ENCODE data around the gene DOCK7.
"Not testable (repeated sequence)": the region's sequence is repeated elsewhere in the genome, so short reads cannot be mapped to it uniquely, and the experiment has no call there.

Gene DOCK7

GRCh38 chr1:62541048-62541447, 147.1 kb downstream of the DOCK7 start:
- Histone ChIP-seq H3K27ac (no peak overlapping the region), H3K4me3 (ENCODE audit: low read depth, low read length) (no peak overlapping the region), H3K27me3 (replicated peaks) (no peaks in the 10 kb centered on the region), H3K36me3 (replicated peaks) (peaks cover 10% of the 10 kb centered on the region)
- DNase-seq: no peak
- TF ChIP-seq CTCF (IDR thresholded peaks at IDR 0.05; ENCODE audit: low read depth, low read length, missing control alignments): no peak
- in situ Hi-C loops (cut with HindIII; ENCODE audit: low pct_ligation_motif_present, low sequenced_read_pairs): no loop called here

GRCh38 chr1:62539028-62539447, 149.1 kb downstream of the DOCK7 start:
- peak; percentile 24 for DNase-seq
- H3K27ac ChIP-seq: no peak overlapping the region
- in situ Hi-C loops (cut with HindIII; ENCODE audit: low pct_ligation_motif_present, low sequenced_read_pairs): no loop called here
- H3K36me3 ChIP-seq (replicated peaks): peaks cover 12% of the 10 kb centered on the region
- H3K4me3 ChIP-seq (ENCODE audit: low read depth, low read length): no peak overlapping the region
- TF ChIP-seq CTCF (IDR thresholded peaks at IDR 0.05; ENCODE audit: low read depth, low read length, missing control alignments): no peak
- no peaks in the 10 kb centered on the region for H3K27me3 ChIP-seq (replicated peaks)

- DNase-seq: no peak
- H3K36me3 ChIP-seq (replicated peaks): peaks cover 16% of the 10 kb centered on the region
- no peak for TF ChIP-seq CTCF (IDR thresholded peaks at IDR 0.05; ENCODE audit: low read depth, low read length, missing control alignments)
- H3K27ac ChIP-seq: no peak overlapping the region
- in situ Hi-C loops (cut with HindIII; ENCODE audit: low pct_ligation_motif_present, low sequenced_read_pairs): no loop called here
- no peak overlapping the region for H3K4me3 ChIP-seq (ENCODE audit: low read depth, low read length)
- no peaks in the 10 kb centered on the region for H3K27me3 ChIP-seq (replicated peaks)
Measured at GRCh38 chr1:62536865-62537264, 151.3 kb downstream of the DOCK7 start.

GRCh38 chr1:62530516-62531154, 157.6 kb downstream of the DOCK7 start:
- in situ Hi-C loops (cut with HindIII; ENCODE audit: low pct_ligation_motif_present, low sequenced_read_pairs): no loop called here
- Histone ChIP-seq H3K4me3 (ENCODE audit: low read depth, low read length) (no peak overlapping the region), H3K27me3 (replicated peaks) (no peaks in the 10 kb centered on the region), H3K27ac (no peak overlapping the region), H3K36me3 (replicated peaks) (peaks cover 6% of the 10 kb centered on the region)
- peak; percentile 64 for DNase-seq
- peak; percentile 92 for TF ChIP-seq CTCF (IDR thresholded peaks at IDR 0.05; ENCODE audit: low read depth, low read length, missing control alignments)

GRCh38 chr1:62529227-62529626, 159.0 kb downstream of the DOCK7 start:
- in situ Hi-C loops (cut with HindIII; ENCODE audit: low pct_ligation_motif_present, low sequenced_read_pairs): no loop called here
- DNase-seq: no peak
- Histone ChIP-seq H3K27me3 (replicated peaks) (no peaks in the 10 kb centered on the region), H3K36me3 (replicated peaks) (peaks cover 4% of the 10 kb centered on the region), H3K27ac (no peak overlapping the region), H3K4me3 (ENCODE audit: low read depth, low read length) (no peak overlapping the region)
- no peak for TF ChIP-seq CTCF (IDR thresholded peaks at IDR 0.05; ENCODE audit: low read depth, low read length, missing control alignments)

GRCh38 chr1:62528015-62528414, 160.2 kb downstream of the DOCK7 start:
- Histone ChIP-seq H3K36me3 (replicated peaks) (peaks cover 4% of the 10 kb centered on the region), H3K27me3 (replicated peaks) (no peaks in the 10 kb centered on the region), H3K4me3 (ENCODE audit: low read depth, low read length) (no peak overlapping the region), H3K27ac (no peak overlapping the region)
- TF ChIP-seq CTCF (IDR thresholded peaks at IDR 0.05; ENCODE audit: low read depth, low read length, missing control alignments): no peak
- DNase-seq: no peak
- in situ Hi-C loops (cut with HindIII; ENCODE audit: low pct_ligation_motif_present, low sequenced_read_pairs): no loop called here

- H3K36me3 ChIP-seq (replicated peaks); in situ Hi-C loops (cut with HindIII; ENCODE audit: low pct_ligation_motif_present, low sequenced_read_pairs); H3K4me3 ChIP-seq (ENCODE audit: low read depth, low read length); DNase-seq; H3K27ac ChIP-seq; H3K27me3 ChIP-seq (replicated peaks): not testable (repeated sequence)
Measured at GRCh38 chr1:62527346-62527745, 160.8 kb downstream of the DOCK7 start.
